GM21786 (cell line): ENCODE results near the gene SORBS1.
A peak's percentile ranks its signal among the peaks of the same experiment; 100 is the strongest.

Source experiments
- ATAC-seq: cut with Tn5 transposase; IDR thresholded peaks from one replicate; pipeline ENCODE4 v1.9.1; 2021; ENCODE audit not compliant: unreplicated experiment

Gene SORBS1

DNA sequence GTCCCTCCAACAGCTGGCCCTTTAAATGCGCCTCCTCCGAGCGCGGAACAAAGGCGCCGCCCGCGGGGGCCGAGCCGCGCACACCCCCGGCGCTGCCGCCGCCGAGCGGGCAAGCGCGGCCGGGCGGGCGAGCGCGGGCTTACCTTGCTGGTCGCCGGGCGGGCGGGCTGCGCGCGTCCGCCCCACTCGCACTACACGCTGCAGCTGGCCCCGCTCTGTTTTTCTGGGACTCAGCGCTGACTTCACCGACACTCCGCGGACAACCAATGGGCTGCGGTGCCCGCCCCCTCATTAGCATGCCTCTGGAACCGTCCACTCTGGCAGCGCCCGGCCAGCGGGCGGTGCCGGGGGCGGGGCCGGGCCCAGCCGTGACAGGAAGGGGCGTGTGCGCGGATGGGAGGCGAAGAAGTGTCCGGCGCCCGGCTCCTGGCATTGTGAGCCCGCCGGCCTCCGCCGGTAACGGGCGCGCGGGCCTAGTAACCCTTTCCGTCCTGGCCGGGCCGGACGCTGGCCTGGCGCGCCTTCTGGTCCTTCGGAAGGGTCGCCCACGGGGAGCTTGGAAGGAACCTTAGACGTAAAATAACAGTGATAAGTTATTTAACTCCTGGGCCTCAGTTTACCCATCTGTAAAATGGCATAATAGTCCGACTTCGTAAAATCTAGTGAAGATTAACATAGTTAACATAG is at the start of gene SORBS1:
TSS of gene SORBS1 (minus strand) at position 195 of the 687 bp plus-strand sequence. CDS start 120,236 bp downstream, outside the sequence.
- peak; percentile 98 for ATAC-seq

DNA sequence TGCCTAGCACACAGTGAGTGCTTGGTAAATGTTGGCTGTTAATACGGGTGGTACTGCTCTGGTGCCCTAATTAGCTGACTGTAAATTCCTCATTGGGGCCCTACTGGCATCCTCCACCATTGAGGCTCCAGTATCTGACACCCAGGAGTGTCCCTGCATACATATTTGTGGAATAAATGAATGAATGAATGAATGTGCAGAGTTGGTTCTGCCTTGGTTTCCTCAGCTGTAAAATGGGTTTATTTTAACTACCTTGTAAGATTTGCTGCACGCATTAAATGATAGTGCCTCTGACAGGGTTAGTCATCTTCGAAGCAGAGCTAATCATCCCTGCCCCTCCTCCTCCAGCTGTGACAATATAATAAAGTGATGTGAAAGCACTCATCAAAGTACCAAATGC is 49.6 kb upstream of the SORBS1 start:
- no peak for ATAC-seq

DNA sequence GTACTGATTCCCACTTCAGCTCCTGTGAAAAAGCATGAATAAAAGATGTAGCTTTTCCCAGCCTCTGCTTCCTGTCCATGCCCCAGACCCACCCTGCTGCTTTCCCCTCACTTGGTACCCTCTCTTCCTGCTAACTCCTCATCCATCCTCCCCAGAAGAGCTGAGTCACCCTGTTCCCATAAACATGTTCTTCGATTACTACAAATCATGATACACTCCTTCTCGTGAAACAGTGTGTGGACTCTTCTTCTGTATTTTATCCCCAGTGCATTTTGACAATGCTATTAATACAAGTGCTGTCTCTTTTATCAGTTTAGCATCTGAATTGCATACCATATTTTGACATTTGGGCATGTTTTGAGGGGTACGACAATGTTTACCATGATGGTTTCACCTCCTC is 45.8 kb upstream of the SORBS1 start:
- ATAC-seq: no peak

DNA sequence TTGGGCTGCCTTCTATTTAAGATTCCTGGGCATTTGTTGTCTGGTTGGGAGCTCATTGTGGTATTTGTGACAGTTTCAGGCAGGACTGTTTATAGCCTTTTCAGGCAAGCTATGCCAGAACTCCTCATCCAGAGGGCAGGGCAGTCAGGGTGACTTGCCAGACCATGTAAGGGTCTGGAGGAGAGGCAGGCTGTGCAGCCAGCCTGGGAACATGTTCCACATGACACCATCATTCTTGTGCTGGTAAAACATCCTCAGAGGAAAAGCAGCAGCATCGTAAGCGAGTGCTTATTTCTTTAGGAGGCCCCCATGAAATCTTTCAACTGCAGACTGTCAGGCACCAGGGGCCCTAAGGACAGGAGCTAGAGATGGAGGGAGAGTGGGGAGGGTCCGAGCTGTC is 44.0 kb upstream of the SORBS1 start:
- ATAC-seq: no peak

DNA sequence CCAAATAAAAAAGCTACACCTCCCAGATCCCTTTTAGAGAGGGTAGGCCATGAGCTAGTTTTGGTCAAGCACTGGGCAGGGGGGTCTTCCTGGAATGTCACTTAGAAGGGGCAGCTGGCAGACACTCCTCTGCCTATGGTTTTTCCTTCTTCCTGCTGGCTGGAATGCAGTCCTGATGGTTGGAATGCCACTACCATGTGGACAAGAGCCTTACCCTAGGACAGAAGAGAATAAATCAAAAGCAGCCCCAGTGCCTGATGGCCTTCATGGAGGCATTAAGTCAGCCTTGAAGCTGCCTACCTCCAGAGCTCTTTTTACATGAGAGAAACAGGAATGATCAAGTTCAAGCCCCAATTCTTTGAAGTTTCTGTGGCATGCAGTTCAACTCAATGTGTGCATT is 43.5 kb upstream of the SORBS1 start:
- ATAC-seq: no peak

DNA sequence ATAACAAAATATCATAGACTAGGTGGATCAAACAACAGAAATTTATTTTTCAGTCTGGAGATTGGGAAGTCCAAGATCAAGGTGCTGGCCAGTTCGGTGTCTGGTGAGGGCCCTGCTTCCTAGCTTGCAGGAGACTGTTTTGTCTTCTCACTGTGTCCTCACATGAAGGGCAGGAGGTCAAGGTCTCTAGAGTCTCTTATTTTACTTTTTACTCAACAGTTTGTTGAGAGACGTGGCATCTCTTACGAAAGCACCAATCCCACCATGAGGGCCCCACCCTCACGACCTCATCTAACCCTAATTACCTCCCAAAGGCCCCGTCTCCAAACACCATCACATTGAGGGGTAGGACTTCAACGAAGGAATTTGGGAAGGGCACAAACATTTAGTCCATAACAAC is 41.2 kb upstream of the SORBS1 start:
- no peak for ATAC-seq

DNA sequence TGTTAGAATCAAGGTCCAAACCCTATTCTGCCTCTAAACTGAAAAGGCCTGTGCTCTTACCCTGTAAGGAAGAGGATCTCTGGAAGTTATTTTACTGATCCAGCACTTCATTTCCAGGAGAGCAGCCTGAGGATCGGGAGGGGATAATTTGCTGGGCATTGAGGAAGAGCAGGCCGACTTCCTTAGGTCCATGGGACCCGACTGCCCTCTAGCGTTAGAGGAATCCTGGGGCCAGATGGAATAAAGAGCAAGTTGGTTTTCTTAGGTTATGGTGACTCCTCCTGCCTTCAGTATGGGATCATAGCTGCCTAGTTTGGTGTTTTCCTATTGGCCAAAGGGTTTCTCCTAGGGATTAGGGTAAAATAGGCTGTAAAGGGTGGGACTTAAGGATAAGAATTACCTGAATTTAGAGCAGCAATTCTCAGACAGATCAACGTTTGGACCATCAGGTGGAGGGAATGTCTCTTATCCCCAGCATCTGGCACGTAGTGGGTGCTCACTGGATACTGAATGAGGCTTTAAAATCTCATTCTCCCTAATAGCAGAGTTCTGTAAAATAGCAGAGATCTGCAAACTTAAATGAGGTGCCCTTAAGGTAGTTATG is 40.0 kb upstream of the SORBS1 start:
- ATAC-seq: peak; percentile 55

DNA sequence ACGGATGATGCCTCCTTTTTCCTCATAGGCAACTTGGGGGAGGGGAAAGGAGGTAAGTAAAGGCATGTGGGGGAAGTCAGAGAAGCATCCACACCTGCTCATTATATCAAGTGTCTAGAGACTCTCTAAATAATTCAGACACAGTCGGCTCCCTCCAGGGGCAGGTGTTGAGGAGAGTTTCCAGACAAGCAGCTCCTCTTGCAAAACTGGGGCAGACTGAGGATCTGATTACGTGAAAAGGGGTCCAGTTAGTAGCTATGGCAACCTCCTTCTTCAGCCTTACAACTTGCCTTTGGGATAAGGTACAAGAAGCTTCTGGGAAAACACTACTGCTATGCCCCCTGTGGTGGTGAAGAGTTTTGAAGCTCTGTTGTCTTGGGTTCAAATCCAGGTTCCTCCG is 39.0 kb upstream of the SORBS1 start:
- ATAC-seq: no peak

DNA sequence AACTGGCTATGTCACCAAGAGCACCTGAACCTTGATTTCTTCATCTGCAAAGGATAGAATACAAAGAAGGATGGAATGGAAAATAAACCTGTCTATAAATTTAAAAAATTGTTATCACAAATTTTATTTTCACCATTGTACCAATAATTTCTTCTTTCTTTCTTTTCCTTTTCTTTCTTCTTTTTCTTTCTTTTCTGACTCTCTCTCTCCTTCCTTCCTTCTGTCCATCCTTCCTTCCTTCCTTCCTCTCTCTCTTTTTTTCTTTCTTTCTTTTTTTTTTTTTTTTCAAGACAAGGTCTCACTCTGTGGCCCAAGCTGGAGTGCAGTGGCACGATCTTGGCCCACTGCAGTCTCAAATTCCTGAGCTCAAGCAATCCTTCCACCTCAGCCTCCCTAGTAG is 36.6 kb upstream of the SORBS1 start:
- ATAC-seq: no peak

DNA sequence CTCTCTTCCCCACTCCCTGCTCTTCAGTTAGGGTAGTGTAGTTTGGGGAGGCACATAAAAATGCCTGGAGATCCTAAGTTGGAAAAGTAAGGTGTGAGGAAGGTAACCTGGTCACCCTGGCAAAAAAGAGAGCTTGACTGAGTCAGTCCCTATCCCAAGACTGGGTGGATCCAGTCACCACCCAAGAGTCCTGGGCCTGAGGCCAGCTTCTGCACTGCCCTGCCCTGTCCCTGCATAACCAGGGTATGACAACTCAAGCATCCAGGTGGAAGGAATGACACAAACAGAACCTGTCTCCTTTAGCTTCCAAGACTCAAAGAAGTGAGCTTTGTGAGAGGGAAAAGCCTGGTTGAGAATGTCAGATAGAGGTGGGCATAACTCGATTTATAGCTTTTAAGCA is 26.9 kb upstream of the SORBS1 start:
- ATAC-seq: no peak

DNA sequence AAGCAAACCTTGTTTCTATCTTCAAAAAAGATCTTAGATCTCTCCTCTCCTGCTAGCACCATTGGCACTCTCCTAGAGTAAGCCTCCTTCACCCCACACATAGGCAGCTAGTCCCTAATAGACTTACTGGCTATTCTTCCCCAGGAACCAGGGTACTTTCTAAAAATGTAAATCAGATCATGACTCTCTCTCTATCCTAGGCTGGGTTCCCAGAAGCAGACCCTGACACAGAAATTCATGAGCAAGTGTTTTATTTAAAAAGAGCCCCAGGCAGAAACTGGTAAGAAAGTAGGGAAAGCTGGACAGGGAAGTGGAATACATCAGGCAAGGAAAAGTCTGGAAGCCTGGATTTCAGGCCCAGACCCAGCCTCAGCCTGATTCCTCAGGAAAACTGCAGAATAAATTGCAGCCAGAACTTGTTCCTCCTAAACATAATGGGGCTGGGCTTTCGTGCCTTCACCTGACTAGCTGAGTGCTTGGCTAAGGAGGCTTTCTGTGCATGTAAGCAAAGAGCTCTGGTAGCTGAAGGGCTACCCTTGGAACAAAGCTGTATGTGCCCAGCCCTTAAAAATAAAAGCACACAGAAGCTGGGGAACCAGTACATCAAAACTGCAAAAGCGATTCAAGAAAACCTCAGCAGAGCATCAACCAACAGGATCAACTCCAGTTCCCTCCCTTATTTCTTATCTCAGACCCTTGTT is 18.8 kb upstream of the SORBS1 start:
- no peak for ATAC-seq

DNA sequence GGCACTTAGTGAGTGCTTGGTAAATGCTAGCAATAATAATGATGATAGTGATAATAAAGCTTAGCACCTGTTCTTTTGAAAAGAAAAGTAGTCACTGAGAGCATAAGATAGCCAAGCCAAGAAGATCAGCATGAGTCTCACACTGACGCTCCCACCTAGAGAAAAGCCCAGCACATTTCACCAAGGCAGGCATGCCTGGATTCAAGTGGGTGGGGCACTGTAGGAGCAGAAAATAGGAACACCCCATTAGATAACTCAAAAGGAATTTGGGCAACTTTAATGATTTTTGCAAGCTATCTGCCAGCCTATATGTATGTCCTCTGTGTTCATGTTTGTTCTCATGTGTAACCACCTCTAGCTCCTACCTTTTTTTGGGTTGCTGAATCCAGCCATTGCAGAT is 18.1 kb upstream of the SORBS1 start:
- no peak for ATAC-seq

DNA sequence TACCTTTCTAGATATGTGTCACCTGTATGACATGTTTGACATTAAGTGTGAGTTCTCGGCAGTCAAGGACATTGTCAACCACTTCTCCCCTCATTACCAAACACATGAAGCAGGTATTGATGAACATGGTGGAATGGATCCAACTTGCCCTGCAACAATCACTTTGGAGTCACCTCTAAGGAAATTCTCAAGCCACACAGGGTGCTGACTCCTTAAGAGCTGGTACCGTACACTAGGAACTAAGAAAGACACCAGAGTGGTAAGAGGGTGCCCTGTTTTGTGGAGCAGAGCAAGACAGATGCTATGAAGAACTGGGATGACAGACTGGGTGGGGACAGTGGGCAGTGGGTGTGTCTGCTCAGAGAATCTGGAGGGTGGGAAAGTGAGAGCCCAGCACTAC is 17.4 kb upstream of the SORBS1 start:
- ATAC-seq: no peak

DNA sequence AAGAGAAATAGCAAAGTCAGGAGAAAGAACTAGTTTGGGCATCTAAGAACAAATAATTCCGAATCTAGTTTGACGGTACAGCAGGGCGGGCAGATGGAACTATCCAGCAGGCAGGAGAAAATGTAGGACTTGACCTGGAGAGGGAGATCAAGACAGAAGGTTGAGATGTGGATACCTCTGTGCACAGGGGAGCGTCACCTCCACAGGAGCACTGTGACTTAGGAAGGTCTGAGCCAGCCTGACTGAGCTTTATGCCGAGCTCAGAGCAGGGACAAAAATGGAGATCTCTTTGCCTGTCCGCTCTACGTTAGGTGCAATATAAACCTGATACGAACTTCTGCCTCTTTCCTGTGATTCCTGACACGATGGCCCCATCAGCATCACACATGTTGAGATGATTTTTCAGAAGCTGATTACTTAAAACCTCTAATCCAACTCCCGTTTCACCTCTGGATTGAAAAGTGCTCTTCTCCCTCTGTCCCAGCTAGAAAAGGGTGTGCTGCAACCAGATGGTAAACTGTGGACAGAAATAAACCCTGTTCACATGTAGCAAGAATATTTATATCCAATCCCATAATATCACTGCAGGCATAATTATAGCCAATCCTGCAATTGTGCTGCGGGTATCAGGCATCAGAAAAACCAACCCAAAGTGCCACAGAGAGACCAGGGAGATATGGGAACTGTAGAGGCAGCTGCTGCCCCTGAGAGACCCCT is 13.6 kb upstream of the SORBS1 start:
- ATAC-seq: no peak

DNA sequence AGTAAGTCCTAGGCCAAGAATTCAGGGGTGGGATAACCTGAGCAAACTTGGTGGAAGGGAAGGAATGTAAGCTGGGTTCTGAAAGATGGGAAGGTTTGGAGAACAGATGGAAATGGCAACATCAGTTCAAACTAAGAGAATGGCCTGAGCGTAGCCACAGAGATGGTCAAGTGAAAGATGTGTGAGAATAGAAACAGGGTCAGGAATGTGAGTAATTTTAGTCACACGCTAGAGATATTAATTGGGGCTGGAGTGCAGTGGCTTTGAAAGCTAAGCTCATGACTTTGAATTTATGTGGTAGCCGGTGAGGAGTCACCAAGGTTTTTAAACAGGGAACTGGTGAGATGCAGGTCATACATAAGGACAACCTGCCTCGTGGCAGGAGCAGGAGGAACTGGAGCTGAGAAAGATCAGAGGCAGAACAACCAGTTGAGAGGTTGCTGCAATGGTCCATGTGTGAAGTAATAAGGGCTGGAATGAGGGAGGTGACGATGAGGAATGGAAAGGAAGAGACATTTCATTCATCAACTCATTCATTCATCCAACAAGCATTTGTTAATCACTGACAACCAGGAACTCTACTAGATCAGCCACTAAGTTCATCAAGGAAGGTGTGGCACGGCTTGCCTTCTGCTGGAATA is 12.9 kb upstream of the SORBS1 start:
- no peak for ATAC-seq

DNA sequence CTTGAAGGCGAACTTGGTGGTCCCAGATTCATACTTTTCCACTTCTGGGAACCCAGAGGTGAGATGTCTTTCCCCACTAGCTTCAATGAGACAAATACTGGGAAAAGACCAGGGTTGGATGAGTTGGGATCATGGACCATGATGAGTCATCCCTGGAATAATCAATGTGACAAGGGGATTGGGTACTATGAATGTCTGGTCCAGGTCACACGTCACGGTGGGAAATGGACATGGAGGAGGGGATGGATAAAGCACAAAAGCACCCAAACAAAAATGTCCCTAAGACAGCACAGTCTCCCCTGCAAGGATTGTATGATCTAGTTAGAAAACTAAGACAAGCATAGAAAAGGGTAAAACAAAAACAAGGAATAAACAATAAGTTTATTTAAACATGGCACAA is 12.4 kb upstream of the SORBS1 start:
- no peak for ATAC-seq

DNA sequence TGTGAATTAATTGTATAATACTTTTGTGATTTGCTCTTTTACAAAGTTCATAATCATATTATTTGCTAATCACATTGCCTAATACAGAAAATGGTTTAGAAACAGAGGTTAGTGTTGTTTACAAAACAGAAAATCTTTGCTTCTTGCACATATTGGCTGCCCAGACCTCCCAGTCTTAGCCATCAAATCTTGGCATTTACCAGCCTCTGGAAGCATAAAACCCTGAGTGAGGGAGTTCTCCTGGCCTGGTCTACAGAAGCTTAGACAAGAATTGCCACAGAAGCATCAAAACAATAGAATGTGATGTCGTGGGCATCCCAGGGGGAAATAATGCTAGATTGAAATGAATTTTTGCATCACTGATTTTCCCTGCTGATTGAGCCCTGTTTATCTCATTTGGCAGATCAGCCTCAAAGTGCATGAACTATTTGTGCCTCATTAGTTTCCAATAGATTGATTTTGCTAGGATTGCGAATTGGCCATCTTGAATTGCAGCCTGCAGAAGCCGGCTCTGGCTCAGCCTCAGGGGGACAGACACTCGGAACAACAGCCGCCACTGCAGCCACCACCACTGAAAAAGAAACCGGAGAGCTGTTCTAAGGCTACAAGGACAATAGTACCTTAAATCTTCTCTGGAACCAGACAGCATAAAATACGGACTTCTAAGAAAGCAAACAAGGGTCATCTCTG is 11.1 kb upstream of the SORBS1 start:
- ATAC-seq: no peak

DNA sequence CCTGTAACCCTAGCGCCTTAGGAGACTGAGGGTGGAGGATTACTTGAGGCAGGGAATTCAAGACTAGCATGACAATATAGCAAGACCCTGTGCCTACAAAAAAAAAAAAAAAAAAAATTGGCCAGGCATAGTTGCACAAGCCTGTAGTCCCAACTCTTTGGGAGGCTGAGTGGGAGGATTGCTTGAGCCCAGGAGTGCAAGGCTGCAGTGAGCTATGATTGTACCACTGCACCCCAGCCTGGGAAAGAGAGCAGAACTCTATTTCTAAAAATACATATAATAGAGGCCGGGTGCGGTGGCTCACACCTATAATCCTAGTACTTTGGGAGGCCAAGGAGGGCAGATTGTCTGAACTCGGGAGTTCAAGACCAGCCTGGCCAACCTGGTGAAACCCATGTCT is 10.2 kb upstream of the SORBS1 start:
- no peak for ATAC-seq

DNA sequence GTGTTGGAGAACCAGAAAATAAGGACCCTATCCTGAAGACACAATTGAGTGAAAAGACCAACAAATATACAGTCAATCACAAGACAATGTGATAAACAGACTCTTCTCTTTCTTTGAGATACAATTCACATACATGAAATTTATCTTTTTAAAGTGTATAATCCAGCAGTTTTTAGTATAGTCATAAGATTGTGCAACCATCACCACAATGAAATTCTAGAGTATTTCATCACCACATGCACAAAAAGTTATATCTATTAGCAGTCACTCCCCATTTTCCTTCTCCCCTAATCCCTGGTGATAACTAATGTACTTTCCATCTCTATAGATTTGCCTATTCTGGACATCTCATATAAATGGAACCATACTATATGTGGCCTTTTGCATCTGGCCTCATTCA is 8.2 kb upstream of the SORBS1 start:
- no peak for ATAC-seq

DNA sequence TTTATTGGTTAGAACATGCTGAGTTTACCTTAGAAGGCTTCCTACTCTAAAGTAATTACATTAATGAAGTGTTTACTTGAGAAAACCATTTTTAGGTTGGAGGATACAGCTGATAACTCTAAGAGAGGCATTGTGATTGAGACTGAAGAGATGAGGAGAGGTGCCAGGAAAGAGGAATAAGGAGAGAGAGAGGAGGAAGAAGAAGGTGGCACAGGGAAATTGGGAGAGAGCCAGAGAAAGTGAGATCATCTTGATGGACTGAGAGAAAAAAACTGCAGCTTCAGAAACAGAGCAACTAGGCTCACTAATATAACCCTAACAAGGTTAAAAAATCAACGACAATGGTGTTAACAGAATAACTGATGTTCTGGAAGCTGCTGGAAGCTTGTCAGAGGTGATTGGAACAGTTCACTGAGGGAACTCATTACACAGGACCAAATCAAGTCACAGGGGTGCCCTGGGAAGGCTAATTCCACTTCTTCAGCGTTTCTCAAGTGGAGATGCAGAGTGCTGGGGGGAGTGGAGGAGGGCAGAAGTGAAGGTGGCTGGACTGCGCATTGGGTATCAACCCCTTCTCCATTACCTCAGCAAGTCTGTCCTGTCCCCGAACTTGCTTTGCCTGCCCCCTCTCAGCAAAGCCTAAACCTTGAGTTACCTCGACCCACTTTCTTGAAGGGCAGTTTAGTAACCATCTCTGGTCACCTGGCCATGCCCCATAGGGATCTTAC is 6.9 kb upstream of the SORBS1 start:
- ATAC-seq: no peak
